ENCODE results near the gene IWS1.

DNA sequence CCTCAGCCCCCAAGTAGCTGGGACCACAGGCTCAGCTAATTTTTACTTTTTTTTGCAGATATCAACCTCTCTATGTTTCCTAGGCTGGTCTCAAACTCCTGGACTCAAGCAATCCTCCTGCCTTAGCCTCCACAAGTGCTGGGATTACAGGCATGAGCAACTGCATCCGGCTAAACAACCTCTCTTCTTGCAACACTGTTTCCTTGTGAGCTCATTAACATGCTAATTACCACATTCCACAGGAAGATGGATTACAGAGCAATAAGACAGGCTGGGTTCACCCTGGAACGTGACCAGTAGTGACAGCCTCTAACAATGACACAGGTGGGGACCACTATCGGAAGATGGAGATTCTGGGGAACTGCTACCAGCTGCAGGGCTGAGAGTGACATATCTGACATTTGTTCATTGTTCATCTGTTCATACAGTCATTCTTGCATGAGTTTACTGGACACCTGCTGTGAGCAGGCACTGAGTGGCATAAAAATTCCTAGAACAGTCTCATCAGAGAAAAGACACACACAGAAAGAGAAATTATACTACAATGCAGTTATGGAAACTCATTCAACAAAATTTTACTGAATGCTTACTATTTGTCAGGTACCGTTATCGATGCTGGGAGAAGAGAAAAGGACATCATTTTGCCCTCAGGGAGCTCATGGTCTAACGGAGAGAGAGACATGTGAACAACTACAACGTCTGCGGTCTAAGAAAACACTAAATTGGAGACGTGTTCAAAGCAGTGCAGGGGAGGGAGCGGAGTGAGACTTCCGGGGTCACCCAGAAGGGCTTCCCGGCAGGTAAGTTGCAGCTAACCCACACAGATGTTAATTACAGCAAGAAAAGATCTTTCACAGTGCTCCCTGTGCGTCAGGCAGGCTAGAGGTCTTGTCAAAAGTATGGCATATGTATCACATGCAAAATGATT lies 70.5 kb downstream of the IWS1 start:
- TF ChIP-seq, protein P1, sequence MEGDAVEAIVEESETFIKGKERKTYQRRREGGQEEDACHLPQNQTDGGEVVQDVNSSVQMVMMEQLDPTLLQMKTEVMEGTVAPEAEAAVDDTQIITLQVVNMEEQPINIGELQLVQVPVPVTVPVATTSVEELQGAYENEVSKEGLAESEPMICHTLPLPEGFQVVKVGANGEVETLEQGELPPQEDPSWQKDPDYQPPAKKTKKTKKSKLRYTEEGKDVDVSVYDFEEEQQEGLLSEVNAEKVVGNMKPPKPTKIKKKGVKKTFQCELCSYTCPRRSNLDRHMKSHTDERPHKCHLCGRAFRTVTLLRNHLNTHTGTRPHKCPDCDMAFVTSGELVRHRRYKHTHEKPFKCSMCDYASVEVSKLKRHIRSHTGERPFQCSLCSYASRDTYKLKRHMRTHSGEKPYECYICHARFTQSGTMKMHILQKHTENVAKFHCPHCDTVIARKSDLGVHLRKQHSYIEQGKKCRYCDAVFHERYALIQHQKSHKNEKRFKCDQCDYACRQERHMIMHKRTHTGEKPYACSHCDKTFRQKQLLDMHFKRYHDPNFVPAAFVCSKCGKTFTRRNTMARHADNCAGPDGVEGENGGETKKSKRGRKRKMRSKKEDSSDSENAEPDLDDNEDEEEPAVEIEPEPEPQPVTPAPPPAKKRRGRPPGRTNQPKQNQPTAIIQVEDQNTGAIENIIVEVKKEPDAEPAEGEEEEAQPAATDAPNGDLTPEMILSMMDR (IDR thresholded peaks at IDR 0.05; ENCODE audit: poor library complexity) = no peak
- no peak for TF ChIP-seq EZH2 (IDR thresholded peaks at IDR 0.05; ENCODE audit: borderline replicate concordance)
